ENCODE measurements around the gene MYOM1.

Gene MYOM1

DNA sequence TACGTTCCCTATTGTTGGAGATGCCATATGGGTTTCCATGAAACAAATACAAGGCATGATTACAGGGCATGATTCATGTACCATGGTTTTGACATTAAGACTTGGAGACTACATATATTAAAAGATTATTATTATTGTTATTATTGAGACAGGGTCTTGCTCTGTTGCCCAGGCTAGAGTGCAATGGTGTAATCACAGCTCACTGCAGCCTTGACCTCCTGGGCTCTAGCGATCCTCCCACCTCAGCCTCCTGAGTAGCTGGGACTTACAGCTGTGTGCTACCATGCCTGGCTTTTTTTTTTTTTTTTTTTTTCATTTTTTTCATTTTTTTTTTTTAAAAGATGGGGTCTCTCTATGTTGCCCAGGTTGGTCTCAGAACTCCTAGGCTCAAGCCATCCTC lies 69.1 kb downstream of the MYOM1 start:
- DNase-seq (ENCODE audit: low spot score): no peak

DNA sequence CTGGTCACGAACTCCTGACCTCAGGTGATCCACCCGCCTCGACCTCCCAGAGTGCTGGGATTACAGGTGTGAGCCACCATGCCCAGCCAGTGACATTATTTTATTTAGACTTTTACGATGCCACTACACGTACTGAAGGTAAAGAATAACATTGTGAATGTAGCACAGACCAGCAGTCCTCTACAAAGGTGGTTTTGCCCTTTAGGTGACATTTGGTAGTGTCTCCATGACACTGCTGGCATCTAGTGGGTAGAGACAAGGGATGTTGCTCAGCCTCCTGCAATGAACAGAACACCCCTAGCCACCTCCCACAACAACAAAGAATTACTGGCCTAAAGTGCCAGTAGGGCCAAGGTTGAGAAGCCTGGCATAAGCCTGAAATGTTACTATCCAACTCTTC lies 69.5 kb downstream of the MYOM1 start:
- no peak for DNase-seq (ENCODE audit: low spot score)

DNA sequence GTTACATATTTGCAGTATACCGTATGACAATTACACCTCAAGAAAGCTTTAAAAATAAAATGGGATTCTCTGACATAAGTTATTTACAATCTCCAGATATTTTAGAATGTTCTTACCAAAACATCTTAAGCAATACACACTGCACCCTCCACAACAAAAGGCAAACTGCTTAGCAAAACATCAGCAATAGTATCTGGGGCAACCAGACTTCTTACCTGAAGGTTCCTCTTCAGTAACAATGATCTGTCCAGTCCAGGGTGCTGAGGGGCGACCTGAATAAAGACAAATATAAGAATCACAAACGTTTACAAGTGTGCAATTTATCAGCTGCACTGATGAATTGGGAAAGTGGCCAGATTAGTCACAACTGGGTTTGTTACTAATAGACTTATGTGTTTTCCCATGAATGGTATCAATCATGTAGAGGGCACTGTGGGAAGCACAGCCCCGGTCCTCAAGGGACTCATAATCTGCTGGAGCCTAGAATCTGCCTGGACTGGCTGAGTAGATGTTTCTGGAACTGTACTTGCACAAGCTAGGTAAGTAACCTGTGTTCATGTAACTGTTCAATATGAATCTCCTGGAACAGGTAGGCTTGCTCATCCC lies 70.7 kb downstream of the MYOM1 start:
- DNase-seq (ENCODE audit: low spot score): no peak

DNA sequence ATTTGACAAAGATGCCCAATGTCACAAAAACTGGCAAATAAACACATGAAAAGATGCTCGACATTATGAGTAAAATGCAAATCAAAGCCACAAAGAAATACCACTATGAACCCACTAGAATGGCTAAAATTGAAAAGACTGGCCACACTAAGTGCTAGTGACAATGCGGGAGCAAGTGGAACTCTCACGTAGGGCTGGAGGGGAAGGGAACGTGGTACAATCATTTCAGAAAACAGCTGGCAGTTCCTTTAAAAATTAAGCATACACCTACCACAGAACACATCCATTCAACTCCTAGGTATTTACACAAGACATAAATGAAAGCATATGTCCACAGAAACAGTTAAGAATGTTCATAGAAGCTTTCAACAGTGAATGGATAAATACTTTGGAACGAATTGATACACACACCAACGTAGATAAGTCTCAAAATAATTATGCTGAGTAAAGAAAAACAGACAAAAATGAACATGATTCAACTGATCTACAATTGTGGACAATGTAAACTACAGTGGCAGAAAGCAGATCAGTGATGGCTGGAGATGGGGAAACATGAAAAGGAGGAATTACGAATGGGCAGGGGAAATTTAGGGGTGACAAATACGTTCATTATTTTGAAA lies 71.7 kb downstream of the MYOM1 start:
- DNase-seq (ENCODE audit: low spot score): no peak

DNA sequence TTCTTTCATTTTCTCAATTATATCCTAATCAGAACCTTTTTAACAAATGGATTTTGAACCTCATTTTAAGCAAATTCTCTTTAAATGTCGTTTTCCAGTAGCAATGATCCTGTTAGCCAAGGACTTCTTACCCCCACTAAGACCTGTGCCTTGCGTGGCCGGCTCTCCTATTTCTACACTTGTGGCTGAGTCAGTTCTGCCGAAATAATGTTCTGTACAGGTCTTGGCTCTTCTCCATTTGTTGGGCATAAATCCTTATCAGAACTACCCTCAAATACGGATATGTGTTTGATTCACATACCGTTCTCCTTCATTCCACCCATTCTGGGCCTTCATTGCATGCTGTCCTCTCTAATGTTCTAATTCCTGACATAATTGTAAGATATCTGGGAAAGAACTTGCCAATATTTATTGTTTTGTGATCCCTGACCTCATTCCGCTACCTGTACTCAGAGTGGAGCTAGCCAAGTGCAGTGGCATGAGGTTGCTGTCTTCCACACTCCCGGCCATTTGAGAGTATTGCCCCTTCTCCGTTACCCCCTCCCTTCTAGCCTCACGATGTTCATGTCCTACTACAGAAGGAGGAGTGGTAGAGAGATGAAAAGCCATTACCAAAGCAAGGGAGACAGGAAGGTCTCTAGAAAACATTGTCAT lies 78.7 kb downstream of the MYOM1 start:
- no peak for DNase-seq (ENCODE audit: low spot score)

DNA sequence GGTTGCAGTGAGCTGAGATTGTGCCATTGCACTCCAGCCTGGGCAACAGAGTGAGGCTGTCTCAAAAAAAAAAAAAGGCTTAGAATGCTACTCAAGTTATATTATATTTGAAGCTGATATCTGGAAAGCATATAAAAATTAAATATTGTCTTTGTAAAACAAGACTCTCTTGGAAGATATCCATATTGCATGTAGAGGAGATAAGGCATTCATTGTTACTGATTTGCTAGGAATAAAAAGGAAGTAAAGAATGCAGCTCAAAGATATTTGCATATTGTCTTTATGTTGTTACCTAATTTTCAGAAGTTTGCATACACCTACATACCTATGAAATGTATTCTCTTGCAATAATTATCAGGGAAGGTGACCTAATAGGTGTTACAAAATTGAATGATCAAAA lies 79.4 kb downstream of the MYOM1 start:
- no peak for DNase-seq (ENCODE audit: low spot score)

DNA sequence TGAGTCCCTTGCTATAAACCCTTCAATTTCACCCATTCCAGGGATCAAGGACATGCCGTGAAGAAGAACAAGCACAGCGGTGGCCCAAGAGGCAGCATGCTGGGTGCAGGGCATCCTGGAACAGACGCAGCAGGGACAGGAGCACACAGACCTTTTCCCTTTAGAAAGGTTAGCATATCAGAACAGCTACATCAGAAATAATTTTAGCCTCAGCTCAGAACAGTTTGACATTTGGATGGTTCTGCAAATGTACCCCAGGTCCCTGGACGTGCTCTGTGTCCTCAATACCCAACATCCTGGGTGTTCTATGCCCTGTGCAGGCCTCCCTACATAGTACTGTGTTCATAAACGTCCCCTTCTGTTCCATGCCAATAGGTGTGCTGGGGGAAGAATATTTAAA lies 80.4 kb downstream of the MYOM1 start:
- no peak for DNase-seq (ENCODE audit: low spot score)

DNA sequence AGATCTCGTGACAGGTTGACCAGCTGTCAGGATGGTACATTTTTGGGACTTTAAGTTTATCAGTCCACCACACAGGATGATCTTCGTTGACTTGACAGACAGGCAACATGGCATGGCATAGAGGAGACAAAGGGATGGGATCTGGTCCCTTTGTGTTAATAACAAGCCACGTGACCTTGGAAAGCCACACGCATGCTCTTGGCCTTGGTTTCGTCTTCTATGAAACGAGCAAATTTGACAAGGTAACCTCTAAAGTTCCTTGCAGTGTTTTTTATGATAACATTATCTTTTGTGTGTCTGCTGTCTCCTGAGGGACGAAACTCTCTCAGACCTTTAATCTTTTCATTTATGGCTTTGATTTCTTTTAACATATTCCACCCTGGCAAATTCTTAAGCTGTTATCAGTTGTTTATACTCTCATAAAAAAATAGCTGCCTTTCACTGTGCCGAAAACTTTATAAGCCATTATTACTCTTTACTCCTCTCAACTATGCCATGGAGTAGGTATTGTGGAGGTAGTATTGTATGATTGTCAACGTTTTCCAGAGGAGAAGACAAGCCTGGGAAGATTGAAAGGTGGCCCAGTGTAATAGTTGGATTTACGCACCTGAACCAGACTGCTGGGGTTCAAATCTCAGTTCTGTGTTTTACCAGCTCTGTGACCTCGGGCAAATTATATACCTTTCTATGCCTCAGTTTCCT lies 81.3 kb downstream of the MYOM1 start:
- no peak for DNase-seq (ENCODE audit: low spot score)

DNA sequence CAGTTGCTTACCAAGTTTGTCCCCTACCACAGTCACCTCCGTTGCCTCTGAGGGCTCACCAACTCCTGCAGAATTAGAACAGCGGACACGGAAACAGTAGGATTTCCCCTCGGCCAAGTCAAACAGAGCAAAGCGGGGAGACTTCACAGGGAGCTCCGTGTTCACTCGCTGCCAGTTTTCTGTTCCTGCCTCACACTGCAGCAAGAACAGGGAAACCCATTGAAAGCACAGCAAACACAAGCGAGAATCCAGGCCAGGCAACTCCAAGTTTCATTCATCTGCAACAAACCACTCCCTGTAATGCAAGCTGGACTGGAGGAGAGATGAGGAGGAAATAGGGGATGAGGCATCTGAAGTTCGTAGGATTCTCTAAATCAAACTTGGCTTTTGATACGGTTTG lies 84.2 kb downstream of the MYOM1 start:
- DNase-seq (ENCODE audit: low spot score): peak; percentile 8

DNA sequence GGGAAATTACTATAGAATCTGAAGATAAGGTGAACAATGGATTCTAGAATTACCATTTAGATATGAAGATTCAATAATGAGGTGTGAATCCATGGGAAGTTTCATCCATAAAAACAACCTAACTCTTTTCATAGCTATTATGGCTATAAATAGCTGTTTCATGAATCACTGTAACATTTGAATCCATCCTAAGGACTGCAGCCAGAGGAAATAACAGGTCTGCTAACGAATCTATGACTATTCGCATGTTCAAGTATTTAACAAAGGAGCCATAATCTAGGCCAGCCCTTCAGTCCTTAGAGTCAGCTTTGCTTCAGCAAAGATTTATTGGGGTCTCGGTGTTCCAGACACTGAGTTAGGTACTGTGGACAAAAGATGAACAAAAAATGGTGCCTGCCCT lies 87.1 kb downstream of the MYOM1 start:
- DNase-seq (ENCODE audit: low spot score): no peak

DNA sequence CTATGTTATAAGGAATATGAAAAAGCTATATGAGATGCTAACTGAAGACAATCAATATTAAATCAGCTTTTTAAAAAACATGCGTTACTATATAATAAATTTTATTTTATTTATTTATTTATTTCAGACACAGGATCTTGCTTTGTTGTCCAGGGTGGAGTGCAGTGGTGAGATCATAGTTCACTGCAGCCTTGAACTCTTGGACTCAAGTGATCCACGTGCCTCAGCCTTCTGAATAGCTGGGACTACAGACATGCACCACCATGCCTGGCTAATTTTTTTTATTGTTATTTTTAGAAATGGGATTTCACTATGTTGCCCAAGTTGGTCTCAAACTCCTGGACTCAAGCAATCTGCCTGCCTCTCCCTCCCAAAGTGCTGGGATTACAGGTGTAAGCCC lies 89.4 kb downstream of the MYOM1 start:
- no peak for DNase-seq (ENCODE audit: low spot score)

DNA sequence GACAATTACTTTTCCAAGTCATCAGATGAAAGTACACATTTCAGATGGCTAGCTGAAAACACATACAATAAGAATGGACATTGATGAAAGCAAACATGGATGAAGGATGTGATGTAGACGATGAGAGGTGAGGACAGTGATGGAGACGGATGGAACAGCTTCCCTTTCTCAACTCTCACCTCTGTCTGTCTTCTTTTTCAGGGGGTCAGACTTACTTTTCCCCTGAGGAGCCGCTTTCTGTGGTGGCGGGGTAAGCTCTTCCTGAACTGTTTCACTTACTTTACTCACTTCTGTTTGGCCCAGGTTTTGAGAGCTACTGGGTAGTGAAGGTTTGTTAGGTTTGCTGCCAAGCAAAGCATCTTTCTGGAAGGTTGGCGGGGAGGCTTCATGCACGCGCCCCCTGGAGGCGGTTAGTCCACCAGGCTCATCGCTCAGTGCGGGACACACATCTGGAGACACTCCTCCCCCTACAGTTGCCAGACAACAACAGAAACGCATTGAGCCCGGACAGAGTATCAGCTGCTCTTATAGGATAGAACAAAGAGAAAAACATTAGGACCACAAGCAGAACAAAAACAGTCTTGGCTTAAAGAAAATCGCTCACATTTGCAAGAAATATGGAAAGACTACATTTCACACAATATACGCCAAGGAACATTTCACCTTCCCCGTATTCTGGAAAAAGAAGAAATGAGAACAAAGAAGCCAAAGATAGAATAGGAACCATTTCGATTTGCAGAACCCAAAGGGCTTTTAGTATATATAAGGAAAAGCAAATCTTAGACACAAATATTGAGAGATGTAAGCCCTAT lies 90.5 kb downstream of the MYOM1 start:
- peak; percentile 87 for DNase-seq (ENCODE audit: low spot score)

DNA sequence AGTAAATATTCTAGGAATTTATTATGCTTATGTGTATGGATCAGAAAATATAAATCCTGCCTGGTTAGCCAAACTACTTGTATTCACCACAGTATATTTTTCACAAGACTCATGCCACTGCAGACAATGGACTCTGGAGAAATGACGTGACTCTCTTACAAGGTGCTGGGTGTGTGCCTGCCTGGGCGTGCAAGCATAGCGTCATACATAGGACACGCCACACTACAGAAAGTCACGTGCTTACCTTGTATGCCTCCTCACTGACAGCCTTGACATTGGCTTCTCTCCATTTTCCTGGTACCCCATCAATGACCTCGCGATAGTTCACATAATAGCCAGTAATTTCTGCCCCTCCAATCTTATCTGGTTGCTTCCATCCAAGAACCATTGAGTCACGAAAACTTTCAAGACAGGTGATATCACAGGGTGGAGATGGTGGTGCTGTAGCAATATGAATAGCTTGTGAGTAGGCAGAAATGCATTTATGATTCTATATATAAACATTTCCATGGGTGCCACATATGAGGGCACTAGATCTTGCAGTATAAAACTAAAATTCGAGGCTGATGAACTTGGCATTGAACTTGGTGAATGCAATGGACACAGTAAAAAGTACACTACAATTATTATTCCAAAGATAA lies 93.2 kb downstream of the MYOM1 start:
- no peak for DNase-seq (ENCODE audit: low spot score)

DNA sequence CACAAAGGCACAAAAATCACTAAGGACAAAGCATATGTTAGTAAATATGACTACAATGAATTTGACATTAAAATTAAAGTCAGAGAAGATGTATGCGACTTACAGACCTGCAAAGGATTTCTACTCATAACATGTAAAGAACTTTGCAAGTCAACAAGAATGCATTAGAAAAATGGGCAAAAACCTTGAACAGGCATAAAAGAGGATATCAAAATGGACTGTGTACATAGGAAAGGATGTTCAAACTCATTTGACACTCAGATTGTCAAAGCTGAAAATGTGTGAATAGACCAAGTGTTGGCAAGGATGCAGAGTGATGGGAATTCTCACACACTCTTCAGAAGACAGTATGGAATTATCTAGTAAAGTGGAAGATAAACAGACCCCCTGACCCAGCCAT lies 94.9 kb downstream of the MYOM1 start:
- DNase-seq (ENCODE audit: low spot score): no peak

DNA sequence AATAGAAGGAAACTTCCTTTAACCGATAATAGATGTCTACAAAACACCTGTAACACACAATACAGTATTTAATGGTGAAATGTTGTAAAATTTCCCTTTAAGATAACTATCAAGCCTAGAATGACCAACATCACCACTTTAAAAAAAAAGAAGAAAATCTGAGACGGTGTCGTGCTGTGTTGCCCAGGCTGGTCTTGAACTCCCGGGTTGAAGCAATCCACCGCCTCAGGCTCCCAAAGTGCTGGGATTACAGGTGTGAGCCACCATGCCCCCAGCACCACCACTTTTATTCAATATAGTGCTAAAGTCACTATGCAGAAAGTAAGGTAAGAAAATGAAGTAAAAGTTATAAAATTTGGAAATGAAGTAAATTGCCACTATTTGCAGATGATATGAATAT lies 96.9 kb downstream of the MYOM1 start:
- DNase-seq (ENCODE audit: low spot score): no peak

DNA sequence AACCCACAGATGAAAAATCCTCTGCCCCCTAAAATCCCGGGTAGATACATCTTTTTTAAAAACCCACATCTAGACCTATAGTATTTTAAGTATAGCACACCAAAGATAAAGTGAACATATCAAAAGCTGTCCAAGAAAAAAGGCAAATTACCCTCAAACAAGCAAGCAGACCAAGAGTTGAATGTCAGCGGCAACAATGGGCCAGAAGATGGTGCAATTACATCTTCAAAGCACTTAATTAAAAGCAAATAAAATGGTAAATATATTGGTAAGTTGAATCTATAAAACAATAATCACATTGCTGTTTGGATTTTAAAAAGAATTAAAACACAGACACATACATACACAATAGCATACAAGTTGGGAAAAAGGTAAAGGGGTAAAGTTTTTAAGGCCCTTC lies 98.5 kb downstream of the MYOM1 start:
- DNase-seq (ENCODE audit: low spot score): no peak

DNA sequence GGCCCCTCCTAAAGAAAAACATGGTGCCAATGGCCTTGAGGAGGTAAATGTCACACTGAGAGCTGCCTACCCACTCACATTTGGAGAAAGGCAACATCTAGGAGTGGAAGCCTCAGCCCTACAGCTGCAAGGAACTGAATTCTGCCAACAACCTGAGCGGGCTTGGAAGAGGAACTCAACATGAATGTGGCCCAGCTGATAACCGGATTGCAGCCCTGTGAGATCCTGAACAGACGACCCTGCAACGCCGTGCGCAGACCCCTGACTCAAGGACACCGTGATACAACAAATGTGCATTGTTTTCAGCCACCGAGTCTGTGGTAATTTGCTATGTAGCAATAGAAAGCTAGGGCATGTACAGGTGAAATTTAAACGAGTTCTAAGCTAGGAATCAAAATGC lies 99.4 kb downstream of the MYOM1 start:
- no peak for DNase-seq (ENCODE audit: low spot score)

DNA sequence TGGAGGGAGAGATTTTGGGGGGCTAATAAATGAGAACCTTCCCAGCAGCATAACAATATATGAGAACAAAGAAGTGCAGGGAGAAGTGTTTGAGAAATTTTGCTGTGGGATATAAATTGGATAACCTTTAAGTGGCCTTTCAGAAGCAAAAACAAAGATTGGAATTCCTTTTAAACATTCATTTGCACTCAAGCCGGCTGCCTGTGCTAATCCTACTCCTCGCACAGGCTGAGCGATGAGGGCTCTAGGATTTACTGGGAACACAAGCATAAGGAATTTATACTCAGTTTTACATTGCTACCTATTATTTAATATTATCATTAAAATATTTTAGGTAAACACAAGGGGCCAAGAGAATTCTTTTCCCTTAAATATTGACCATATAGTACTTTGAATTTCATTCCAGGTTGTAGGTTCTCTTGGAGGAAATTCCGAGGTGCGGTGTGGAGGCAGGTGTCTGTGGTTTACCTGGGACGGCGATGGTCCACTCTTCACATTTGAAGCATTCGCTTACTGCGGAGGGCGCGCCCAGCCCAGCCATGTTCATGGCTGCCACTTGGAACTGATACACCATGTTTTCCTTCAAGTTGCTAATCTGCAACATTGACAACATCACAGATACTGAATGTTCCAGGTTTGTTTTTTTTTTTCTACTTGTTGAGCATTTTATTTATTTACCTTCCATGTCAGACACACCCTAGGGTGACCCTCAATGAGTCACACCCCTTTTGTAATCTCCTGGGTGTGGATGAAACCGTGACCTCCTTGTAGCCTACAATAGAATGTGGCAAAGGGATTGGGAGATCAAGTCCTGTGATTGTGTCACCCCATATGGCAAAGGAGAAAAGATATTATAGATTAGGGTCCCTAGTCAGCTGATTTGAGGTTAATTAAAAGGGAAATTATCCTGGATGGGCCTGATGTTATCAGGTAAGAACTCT lies 100.1 kb downstream of the MYOM1 start:
- no peak for DNase-seq (ENCODE audit: low spot score)

DNA sequence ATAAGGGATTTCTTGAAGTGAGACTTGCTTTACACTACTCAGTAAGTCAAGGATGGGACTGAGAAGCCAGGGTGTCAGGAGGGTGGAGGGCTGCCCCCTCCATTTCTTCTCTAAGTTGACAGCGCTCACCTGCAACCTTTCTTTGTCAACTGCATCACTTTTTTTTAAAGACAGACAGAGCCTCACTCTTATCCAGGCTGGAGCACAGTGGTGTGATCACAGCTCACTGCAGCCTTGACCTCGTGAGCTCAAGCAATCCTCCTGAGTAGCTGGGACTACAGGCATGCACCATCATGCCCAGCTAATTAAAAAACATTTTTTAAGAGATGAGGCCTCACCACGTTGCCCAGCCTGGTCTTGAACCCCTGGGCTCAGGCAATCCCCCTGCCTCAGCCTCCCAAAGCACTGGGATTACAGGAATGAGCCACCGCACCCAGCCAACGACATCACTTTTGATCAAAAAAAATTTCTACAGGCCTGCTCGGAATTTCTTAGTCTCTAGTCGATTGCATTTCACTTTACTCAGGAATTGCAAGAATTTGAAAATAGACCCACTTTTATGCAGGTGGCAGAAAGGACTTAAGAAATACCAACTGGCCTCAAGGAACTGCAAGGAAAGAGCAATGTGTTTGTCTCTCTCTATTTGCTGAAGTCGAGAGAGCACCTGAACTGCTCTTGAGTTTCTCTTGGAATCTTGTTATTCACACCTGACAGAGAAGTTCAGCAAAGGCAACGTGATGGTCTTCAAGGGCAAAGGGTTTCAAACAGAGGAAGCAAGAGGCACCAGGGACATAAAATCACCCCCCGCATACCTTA lies 101.4 kb downstream of the MYOM1 start:
- DNase-seq (ENCODE audit: low spot score): no peak

Data from putamen (tissue), 1 donor.